ENCODE measurements around the gene TRPM2.

- TF ChIP-seq POLR2A (IDR thresholded peaks at IDR 0.05; ENCODE audit: low read depth, low read length) (no peak; the same call in 1 of the 2 replicates), POLR2AphosphoS5 (IDR thresholded peaks at IDR 0.05; ENCODE audit: low read depth, low read length) (no peak)
Measured at GRCh38 chr21:44333509-44334328, 19.7 kb upstream of the TRPM2 start.
